Measurements from ENCODE around the gene CDKN1C. TPM values are rescaled to one million over a fixed set of nuclear protein-coding genes. Genes with fewer than 3 reads are reported as not detected.

Gene CDKN1C
- polyA plus RNA-seq, 1 of the 3 experiments (the other 2 are of a cell fraction): 1.6 TPM

- DNase-seq: no peak
- H4K20me1 ChIP-seq (ENCODE audit: insufficient read depth): no peaks in the 10 kb centered on the region
- no peak overlapping the region for H3K4me3 ChIP-seq (ENCODE audit: low read depth in 2 of 2, low read length in 1 of 2)
- CTCF ChIA-PET: no interaction called here
- H3K9ac ChIP-seq: no peak overlapping the region
- H3K27me3 ChIP-seq (ENCODE audit: insufficient read depth): no peaks in the 10 kb centered on the region
- H3F3A ChIP-seq (replicated peaks; ENCODE audit: insufficient read depth): no peaks in the 10 kb centered on the region
- H3K79me2 ChIP-seq (ENCODE audit: insufficient read depth): no peaks in the 10 kb centered on the region
- H3K9me2 ChIP-seq: no peaks in the 10 kb centered on the region
- H3K4me2 ChIP-seq: no peak overlapping the region
- no peak overlapping the region for H2AFZ ChIP-seq (ENCODE audit: low read depth)
- WGBS (ENCODE audit: low lambda C conversion rate): 61% methylated on average over 20 of the region's 21 CpGs
- no peak for TF ChIP-seq ZBTB33 (IDR thresholded peaks at IDR 0.05; ENCODE audit: borderline replicate concordance, low read depth)
- TF ChIP-seq TCF12 (IDR thresholded peaks at IDR 0.05): no peak
- TF ChIP-seq GABPA (IDR thresholded peaks at IDR 0.05; ENCODE audit: low read depth): no peak
- H3K4me1 ChIP-seq (ENCODE audit: control insufficient read depth in 1 of 2, insufficient read depth in 2 of 2, low read depth in 1 of 2, low read length in 1 of 2): peaks cover 0 to 8% of the 10 kb centered on the region in 2 experiments; a peak in 1 of 4 replicates
- no peaks in the 10 kb centered on the region for H3K9me3 ChIP-seq
- no peaks in the 10 kb centered on the region for H3K36me3 ChIP-seq (replicated peaks in 1 of 2; ENCODE audit: control insufficient read depth in 1 of 2, insufficient read depth in 2 of 2, low read length in 1 of 2)
- H3K27ac ChIP-seq (ENCODE audit: low read depth in 2 of 2, low read length in 1 of 2): no peak overlapping the region
- POLR2A ChIA-PET: no interaction called here
Observed at GRCh38 chr11:2847561-2847960, 38.0 kb downstream of the CDKN1C start.

GRCh38 chr11:2846470-2846869, 39.1 kb downstream of the CDKN1C start:
- H4K20me1 ChIP-seq (ENCODE audit: insufficient read depth): no peaks in the 10 kb centered on the region
- ChIA-PET CTCF (interaction anchor here (1.3 kb wide), 1 partner anchor 314 kb away, joined by 3 read pairs; no protein-coding TSS in a partner anchor), POLR2A (no interaction called here)
- WGBS (ENCODE audit: low lambda C conversion rate): 37% methylated on average over 4 of the region's 11 CpGs
- H3K27me3 ChIP-seq (ENCODE audit: insufficient read depth): no peaks in the 10 kb centered on the region
- H3K4me2 ChIP-seq: no peak overlapping the region
- no peak overlapping the region for H3K4me3 ChIP-seq (ENCODE audit: low read depth in 2 of 2, low read length in 1 of 2)
- H3K9me3 ChIP-seq: no peaks in the 10 kb centered on the region
- H3F3A ChIP-seq (replicated peaks; ENCODE audit: insufficient read depth): no peaks in the 10 kb centered on the region
- H3K27ac ChIP-seq (ENCODE audit: low read depth in 2 of 2, low read length in 1 of 2): no peak overlapping the region
- H3K79me2 ChIP-seq (ENCODE audit: insufficient read depth): no peaks in the 10 kb centered on the region
- TF ChIP-seq POLR2AphosphoS5 (IDR thresholded peaks at IDR 0.05; ENCODE audit: low read depth, low read length) (no peak), FOXM1 (IDR thresholded peaks at IDR 0.05; ENCODE audit: low read depth) (no peak), FOSL2 (IDR thresholded peaks at IDR 0.05; ENCODE audit: borderline replicate concordance, low read depth) (no peak), MAX (IDR thresholded peaks at IDR 0.05; ENCODE audit: low read depth) (no peak)
- H3K36me3 ChIP-seq (replicated peaks in 1 of 2; ENCODE audit: control insufficient read depth in 1 of 2, insufficient read depth in 2 of 2, low read length in 1 of 2): no peaks in the 10 kb centered on the region
- H3K9ac ChIP-seq: no peak overlapping the region
- no peak overlapping the region for H2AFZ ChIP-seq (ENCODE audit: low read depth)
- H3K4me1 ChIP-seq (ENCODE audit: control insufficient read depth in 1 of 2, insufficient read depth in 2 of 2, low read depth in 1 of 2, low read length in 1 of 2): peaks cover 0 to 8% of the 10 kb centered on the region in 2 experiments; a peak in 1 of 4 replicates
- DNase-seq: no peak
- no peaks in the 10 kb centered on the region for H3K9me2 ChIP-seq

- no peak overlapping the region for H3K4me2 ChIP-seq
- H3K27me3 ChIP-seq (ENCODE audit: insufficient read depth): no peaks in the 10 kb centered on the region
- H3F3A ChIP-seq (replicated peaks; ENCODE audit: insufficient read depth): no peaks in the 10 kb centered on the region
- TF ChIP-seq EZH2phosphoT487 (IDR thresholded peaks at IDR 0.05; ENCODE audit: borderline replicate concordance, low read depth) (no peak), GATA2 (CRISPR knock-in tag; IDR thresholded peaks at IDR 0.05) (peak; percentile 58)
- no peak for DNase-seq
- 44% methylated on average over 5 of the region's 17 CpGs for WGBS (ENCODE audit: low lambda C conversion rate)
- ChIA-PET CTCF (interaction anchor here (1.3 kb wide), 1 partner anchor 313 kb away, joined by 3 read pairs; no protein-coding TSS in a partner anchor), POLR2A (no interaction called here)
- H4K20me1 ChIP-seq (ENCODE audit: insufficient read depth): no peaks in the 10 kb centered on the region
- no peaks in the 10 kb centered on the region for H3K9me3 ChIP-seq
- H3K9ac ChIP-seq: no peak overlapping the region
- H3K9me2 ChIP-seq: no peaks in the 10 kb centered on the region
- no peaks in the 10 kb centered on the region for H3K79me2 ChIP-seq (ENCODE audit: insufficient read depth)
- no peaks in the 10 kb centered on the region for H3K36me3 ChIP-seq (replicated peaks in 1 of 2; ENCODE audit: control insufficient read depth in 1 of 2, insufficient read depth in 2 of 2, low read length in 1 of 2)
- H3K27ac ChIP-seq (ENCODE audit: low read depth in 2 of 2, low read length in 1 of 2): no peak overlapping the region; a peak in 1 of 4 replicates
- no peak overlapping the region for H3K4me3 ChIP-seq (ENCODE audit: low read depth in 2 of 2, low read length in 1 of 2)
- no peak overlapping the region for H2AFZ ChIP-seq (ENCODE audit: low read depth)
- H3K4me1 ChIP-seq (ENCODE audit: control insufficient read depth in 1 of 2, insufficient read depth in 2 of 2, low read depth in 1 of 2, low read length in 1 of 2): peaks cover 0 to 8% of the 10 kb centered on the region in 2 experiments; a peak in 1 of 4 replicates
Observed at GRCh38 chr11:2846056-2846455, 39.5 kb downstream of the CDKN1C start.

All from SK-N-SH (cell line).